H9 (cell line): ENCODE data around the gene GPR141. TPM values are rescaled to one million over a fixed set of nuclear protein-coding genes. Genes with fewer than 3 reads are reported as not detected.

Source experiments
- DNase-seq: peaks from one replicate; pipeline ENCODE4 v3.0.0-alpha.2; 2017
- H2AFZ ChIP-seq: one replicate; pipeline ENCODE4 v1.6.1; 2013; ENCODE audit warnings: mild to moderate bottlenecking, low read length, control low read depth, moderate library complexity
- H2AK5ac ChIP-seq: 2 replicates; pipeline ENCODE4 v1.6.1; 2013; ENCODE audit warnings: low read length, control low read depth, mixed read lengths; ENCODE audit not compliant: insufficient read length
- H2BK120ac ChIP-seq: one replicate; pipeline ENCODE4 v1.6.1; 2013; ENCODE audit warnings: low read depth, mild to moderate bottlenecking, low read length, control low read depth, inconsistent platforms; ENCODE audit not compliant: poor library complexity, severe bottlenecking
- H2BK12ac ChIP-seq: 2 replicates; pipeline ENCODE4 v1.6.1; 2013; ENCODE audit warnings: low read length, control low read depth, mixed read lengths, low read depth; ENCODE audit not compliant: insufficient read length
- H2BK15ac ChIP-seq: 2 replicates; pipeline ENCODE4 v1.6.1; 2013; ENCODE audit warnings: low read depth, low read length, control low read depth
- H2BK20ac ChIP-seq: one replicate; pipeline ENCODE4 v1.6.1; 2013; ENCODE audit warnings: low read depth, mild to moderate bottlenecking, low read length, control low read depth, inconsistent platforms; ENCODE audit not compliant: poor library complexity, severe bottlenecking
- H2BK5ac ChIP-seq: 2 replicates; pipeline ENCODE4 v1.6.1; 2013; ENCODE audit warnings: low read length, control low read depth, mixed read lengths; ENCODE audit not compliant: insufficient read length
- H3K14ac ChIP-seq: 2 replicates; pipeline ENCODE4 v1.6.1; 2013; ENCODE audit warnings: low read length, control low read depth; ENCODE audit not compliant: insufficient read depth
- H3K18ac ChIP-seq: 2 replicates; pipeline ENCODE4 v1.6.1; 2013; ENCODE audit warnings: low read depth, mild to moderate bottlenecking, mixed read lengths, low read length, control low read depth; ENCODE audit not compliant: insufficient read length
- H3K23ac ChIP-seq: 2 replicates; pipeline ENCODE4 v1.6.1; 2013; ENCODE audit warnings: low read length, control low read depth, mixed read lengths, low read depth; ENCODE audit not compliant: insufficient read length
- H3K23me2 ChIP-seq: 2 replicates; pipeline ENCODE4 v1.6.1; 2013; ENCODE audit warnings: low read depth, mild to moderate bottlenecking, mixed read lengths, low read length, control low read depth; ENCODE audit not compliant: insufficient read length, poor library complexity, severe bottlenecking
- H3K27ac ChIP-seq: 2 replicates; pipeline ENCODE4 v1.5.1; 2013; ENCODE audit warnings: low read length, control low read depth, mixed read lengths, low read depth; ENCODE audit not compliant: insufficient read length
- H3K27me3 ChIP-seq: 2 replicates; pipeline ENCODE4 v1.6.1; 2013; ENCODE audit warnings: low read length, control low read depth, inconsistent platforms; ENCODE audit not compliant: insufficient read depth
- H3K4ac ChIP-seq: 2 replicates; pipeline ENCODE4 v1.6.1; 2013; ENCODE audit warnings: low read depth, mild to moderate bottlenecking, control low read depth, inconsistent platforms, low read length, moderate library complexity
- H3K4me1 ChIP-seq: 2 replicates; pipeline ENCODE4 v1.6.1; 2013; ENCODE audit warnings: low read length, control low read depth, inconsistent platforms; ENCODE audit not compliant: insufficient read depth
- H3K4me2 ChIP-seq: 2 replicates; pipeline ENCODE4 v1.6.1; 2013; ENCODE audit warnings: low read length, control low read depth, mixed read lengths; ENCODE audit not compliant: insufficient read length, insufficient read depth
- H3K56ac ChIP-seq: 2 replicates; pipeline ENCODE4 v1.6.1; 2013; ENCODE audit warnings: low read depth, mild to moderate bottlenecking, mixed read lengths, low read length, control low read depth; ENCODE audit not compliant: insufficient read length
- H3K79me1 ChIP-seq: 2 replicates; pipeline ENCODE4 v1.6.1; 2013; ENCODE audit warnings: low read depth, mild to moderate bottlenecking, moderate library complexity, low read length, control low read depth, inconsistent platforms; ENCODE audit not compliant: insufficient read depth, poor library complexity, severe bottlenecking
- H3K79me2 ChIP-seq: 2 replicates; pipeline ENCODE4 v1.6.1; 2013; ENCODE audit warnings: low read length, control low read depth, inconsistent platforms; ENCODE audit not compliant: insufficient read depth
- H3K9ac ChIP-seq: 2 replicates; pipeline ENCODE4 v1.6.1; 2013; ENCODE audit warnings: low read length, control low read depth, mixed read lengths; ENCODE audit not compliant: insufficient read length; ENCODE audit errors: extremely low read depth
- H3K9me3 ChIP-seq: one replicate; pipeline ENCODE4 v1.6.1; 2013; ENCODE audit warnings: low read depth, low read length, inconsistent platforms; ENCODE audit not compliant: control insufficient read depth
- H3T11ph ChIP-seq: one replicate; pipeline ENCODE4 v1.6.1; 2013; ENCODE audit warnings: mild to moderate bottlenecking, low read length, control low read depth, inconsistent platforms
- H4K20me1 ChIP-seq: one replicate; pipeline ENCODE4 v1.6.1; 2013; ENCODE audit not compliant: control insufficient read depth, insufficient read length, insufficient read depth
- H4K5ac ChIP-seq: 2 replicates; pipeline ENCODE4 v1.6.1; 2013; ENCODE audit warnings: low read depth, mild to moderate bottlenecking, mixed read lengths, low read length, control low read depth; ENCODE audit not compliant: insufficient read length
- H4K8ac ChIP-seq: replicated peaks from 2 replicates; pipeline ENCODE4 v1.6.1; 2013; ENCODE audit warnings: low read length, control low read depth, mixed read lengths, low read depth; ENCODE audit not compliant: insufficient read length
- H4K91ac ChIP-seq: 2 replicates; pipeline ENCODE4 v1.6.1; 2013; ENCODE audit warnings: low read depth, mild to moderate bottlenecking, moderate library complexity, mixed read lengths, low read length, control low read depth; ENCODE audit not compliant: insufficient read length
- H3K27ac Mint-ChIP-seq, 3 experiments: 2 replicates in 2 of 3; 3 replicates in 1 of 3; pipeline ENCODE4 v1.8.0; 2020 to 2021; ENCODE audit warnings: mixed read lengths in 3 of 3, mild to moderate bottlenecking in 1 of 3, moderate library complexity in 1 of 3
- H3K27me3 Mint-ChIP-seq: 2 replicates; pipeline ENCODE4 v1.8.0; 2021; ENCODE audit warnings: low read depth, mild to moderate bottlenecking, moderate library complexity, mixed read lengths
- H3K36me3 Mint-ChIP-seq, 3 experiments: 2 replicates in 2 of 3; 3 replicates in 1 of 3; pipeline ENCODE4 v1.8.0; 2020 to 2021; ENCODE audit warnings: low read depth in 3 of 3, mixed read lengths in 3 of 3; ENCODE audit not compliant: insufficient read depth in 1 of 3
- H3K4me1 Mint-ChIP-seq, 2 experiments: 2 replicates each; pipeline ENCODE4 v1.8.0; 2020; ENCODE audit warnings: mixed read lengths in 2 of 2
- H3K4me3 Mint-ChIP-seq, 2 experiments: 2 replicates in 1 of 2; 3 replicates in 1 of 2; pipeline ENCODE4 v1.8.0; 2020 to 2021; ENCODE audit warnings: mild to moderate bottlenecking in 2 of 2, mixed read lengths in 2 of 2, moderate library complexity in 1 of 2
- H3K9me3 Mint-ChIP-seq, 2 experiments: 2 replicates in 1 of 2; 3 replicates in 1 of 2; pipeline ENCODE4 v1.8.0; 2020; ENCODE audit warnings: mild to moderate bottlenecking in 2 of 2, mixed read lengths in 2 of 2, moderate library complexity in 1 of 2
- CTCF ChIP-seq: fragments of 200-600 bp; sonication (generic); conservative IDR thresholded peaks from 3 replicates; pipeline ENCODE4 v1.8.0; 2021; ENCODE audit warnings: antibody characterized with exemption, mild to moderate bottlenecking
- WGBS: extraction: QIAGEN DNeasy Blood & Tissue Kit; methylation state at CpG from one replicate; pipeline ENCODE4 v1.1.7; 2013; ENCODE audit warnings: missing lambda C conversion rate, low lambda C conversion rate, mixed read lengths; ENCODE audit not compliant: insufficient read length; ENCODE audit errors: extremely low coverage; 5-methylcytosine and 5-hydroxymethylcytosine counted together
- total RNA-seq: library from RNA; stranded (reverse); gene quantifications from 2 replicates; pipeline ENCODE4 v1.2.1, GENCODE V29; 2021

GPR141 gene
- total RNA-seq, 1 experiment from 2014 or later = 0.50 TPM

- DNase-seq = no peak
- Histone ChIP-seq H4K91ac (no peak overlapping the region), H3K4me2 (no peak overlapping the region), H3K4me1 (no peaks in the 10 kb centered on the region), H3K27ac (no peak overlapping the region), H2BK20ac (no peak overlapping the region), H2BK15ac (no peak overlapping the region), H2BK120ac (no peak overlapping the region), H2AK5ac (no peak overlapping the region), H2AFZ (no peak overlapping the region), H3K23me2 (no peaks in the 10 kb centered on the region), H3K4ac (no peak overlapping the region), H3K27me3 (no peaks in the 10 kb centered on the region), H3K23ac (no peak overlapping the region), H3K56ac (no peak overlapping the region), H3K14ac (no peak overlapping the region), H3T11ph (no peak overlapping the region), H3K79me2 (no peaks in the 10 kb centered on the region), H2BK12ac (no peak overlapping the region), H4K20me1 (no peaks in the 10 kb centered on the region), H4K5ac (no peak overlapping the region), H3K79me1 (no peaks in the 10 kb centered on the region), H4K8ac (no peak overlapping the region), H3K9me3 (no peaks in the 10 kb centered on the region), H3K18ac (no peak overlapping the region), H2BK5ac (no peak overlapping the region), H3K9ac (no peak overlapping the region)
- H3K4me3 Mint-ChIP-seq = no peak overlapping the region
- peaks cover 7 to 18% (median 11%) of the 10 kb centered on the region in 3 experiments for H3K36me3 Mint-ChIP-seq
- H3K27ac Mint-ChIP-seq = no peak overlapping the region
- peaks cover 1% of the 10 kb centered on the region; the same call in 1 of the 2 replicates for H3K27me3 Mint-ChIP-seq
- no peak for TF ChIP-seq CTCF
- H3K4me1 Mint-ChIP-seq = no peaks in the 10 kb centered on the region
- H3K9me3 Mint-ChIP-seq = peaks cover 21 to 28% of the 10 kb centered on the region in 2 experiments
- WGBS = no CpG with 5 or more reads among the region's 3 CpGs
These were observed 87.8 kb downstream of the GPR141 start for GRCh38 chr7:37771342-37771741.
